HG02623 (cell line): ENCODE data around the gene PRMT3.
"Not testable (repeated sequence)": the region's sequence is repeated elsewhere in the genome, so short reads cannot be mapped to it uniquely, and the experiment has no call there.

ENCODE experiments used
- ATAC-seq: cut with Tn5 transposase; IDR thresholded peaks from one replicate; pipeline ENCODE4 v1.9.1; 2021; ENCODE audit warnings: moderate library complexity; ENCODE audit not compliant: unreplicated experiment

PRMT3 gene

GRCh38 chr11:20497124-20497792 is 109.7 kb downstream of the PRMT3 start:
- ATAC-seq, result no peak

GRCh38 chr11:20501252-20501651 is 113.7 kb downstream of the PRMT3 start:
- no peak for ATAC-seq

GRCh38 chr11:20501971-20502370 is 114.5 kb downstream of the PRMT3 start:
- ATAC-seq, result no peak

- no peak for ATAC-seq
Measured at GRCh38 chr11:20511982-20512381, 124.5 kb downstream of the PRMT3 start.

- no peak for ATAC-seq
Measured at GRCh38 chr11:20512869-20513268, 125.4 kb downstream of the PRMT3 start.

- ATAC-seq, result no peak
Measured at GRCh38 chr11:20518323-20518834, 130.9 kb downstream of the PRMT3 start.

GRCh38 chr11:20522536-20522935 is 135.0 kb downstream of the PRMT3 start:
- no peak for ATAC-seq

GRCh38 chr11:20529757-20530156 is 142.2 kb downstream of the PRMT3 start:
- no peak for ATAC-seq

- peak; percentile 64 for ATAC-seq
Measured at GRCh38 chr11:20530942-20531703, 143.6 kb downstream of the PRMT3 start.

- ATAC-seq, result no peak
Measured at GRCh38 chr11:20535271-20535881, 147.9 kb downstream of the PRMT3 start.

- no peak for ATAC-seq
Measured at GRCh38 chr11:20536365-20536764, 148.8 kb downstream of the PRMT3 start.

GRCh38 chr11:20536784-20537183 is 149.3 kb downstream of the PRMT3 start:
- ATAC-seq, result no peak

GRCh38 chr11:20541503-20541902 is 154.0 kb downstream of the PRMT3 start:
- ATAC-seq, result no peak

- ATAC-seq, result no peak
Measured at GRCh38 chr11:20544603-20545237, 157.2 kb downstream of the PRMT3 start.

- ATAC-seq, result no peak
Measured at GRCh38 chr11:20547411-20547810, 159.9 kb downstream of the PRMT3 start.

- ATAC-seq, result no peak
Measured at GRCh38 chr11:20551096-20551495, 163.6 kb downstream of the PRMT3 start.

- no peak for ATAC-seq
Measured at GRCh38 chr11:20555783-20556182, 168.3 kb downstream of the PRMT3 start.

GRCh38 chr11:20556396-20556795 is 168.9 kb downstream of the PRMT3 start:
- ATAC-seq, result not testable (repeated sequence)

- ATAC-seq, result no peak
Measured at GRCh38 chr11:20558741-20559140, 171.2 kb downstream of the PRMT3 start.
